Stimulated activated naive B cell treated with anti-CD40 and anti-IgM and Interleukin-4, amounts not matched to agents 10 μg/mL and 1 μg/mL and 100 μg/mL, for 72 hours (primary cell): ENCODE results near the gene SIAH2.

Source experiments
- ATAC-seq, 2 donors: fragments of 150-1000 bp; cut with Tn5 transposase; replicated peaks; 2 replicates each; pipeline ENCODE4 v1.10.0; 2021; ENCODE audit warnings: moderate library complexity in 1 of 2
- DNase-seq: peaks from one replicate; pipeline ENCODE4 v3.0.0; 2021
- H3K27ac Mint-ChIP-seq: one replicate; pipeline ENCODE4 v1.8.0; 2022; ENCODE audit warnings: mild to moderate bottlenecking, mixed read lengths
- H3K27me3 Mint-ChIP-seq, 2 donors: one replicate each; pipeline ENCODE4 v1.8.0; 2022; ENCODE audit warnings: mixed read lengths in 2 of 2
- H3K36me3 Mint-ChIP-seq, 2 donors: one replicate each; pipeline ENCODE4 v1.8.0; 2022; ENCODE audit warnings: mixed read lengths in 2 of 2, mild to moderate bottlenecking in 1 of 2
- H3K4me1 Mint-ChIP-seq, 2 donors: one replicate each; pipeline ENCODE4 v1.8.0; 2022; ENCODE audit warnings: mixed read lengths in 2 of 2, mild to moderate bottlenecking in 1 of 2
- H3K4me3 Mint-ChIP-seq, 2 donors: one replicate each; pipeline ENCODE4 v1.8.0; 2022; ENCODE audit warnings: mild to moderate bottlenecking in 2 of 2, mixed read lengths in 2 of 2, moderate library complexity in 1 of 2
- H3K9me3 Mint-ChIP-seq, 2 donors: one replicate each; pipeline ENCODE4 v1.8.0; 2022; ENCODE audit warnings: mixed read lengths in 2 of 2, mild to moderate bottlenecking in 1 of 2

The SIAH2 gene

GRCh38 chr3:150738688-150739087 lies 24.3 kb downstream of the SIAH2 start:
- Mint-ChIP-seq H3K9me3 (peaks cover 0 to 3% of the 10 kb centered on the region in 2 donors), H3K4me3 (peak overlapping the region; percentile 19 to 30), H3K36me3 (peaks cover 46 to 79% of the 10 kb centered on the region in 2 donors), H3K27ac (peak overlapping the region; percentile 99), H3K27me3 (no peaks in the 10 kb centered on the region), H3K4me1 (peaks cover 60 to 90% of the 10 kb centered on the region in 2 donors)
- DNase-seq (no peak), ATAC-seq (no peak)

DNA sequence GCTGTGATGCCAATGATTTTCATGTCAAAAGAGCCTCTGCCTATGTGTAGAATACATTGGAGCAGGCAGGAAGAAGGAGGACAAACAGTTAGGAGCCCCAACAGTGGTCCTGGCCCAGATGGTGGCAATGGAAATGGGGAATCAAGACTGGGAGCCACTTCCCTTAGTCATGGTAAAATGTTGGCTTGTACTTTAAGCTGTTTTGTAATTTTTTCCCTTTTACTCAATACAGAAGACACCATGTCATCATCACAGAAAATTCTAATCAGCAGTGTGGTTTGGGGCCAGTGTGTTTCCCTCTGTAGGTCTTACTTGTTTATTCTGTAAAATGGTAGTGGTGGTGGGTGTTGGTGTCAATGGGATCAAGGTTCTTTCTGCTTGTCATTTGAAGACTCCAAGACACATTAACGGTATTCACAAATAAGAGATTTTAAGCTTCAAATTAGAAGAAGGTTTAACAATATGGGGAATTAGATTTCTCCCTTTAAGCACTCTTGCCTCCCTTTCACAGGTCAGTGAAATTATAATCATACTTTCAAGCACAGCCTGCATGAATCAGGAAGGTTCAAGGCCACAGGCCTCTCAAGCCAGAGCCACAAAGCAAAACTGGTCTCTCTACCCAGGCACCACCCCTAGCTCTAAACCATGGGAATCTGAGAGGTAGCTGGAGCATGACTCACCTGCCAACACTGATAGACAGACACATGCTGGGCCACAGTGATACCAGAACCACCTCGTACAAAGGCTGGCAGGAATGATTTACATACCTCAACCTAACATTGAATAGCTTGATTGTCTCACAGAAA lies 24.9 kb downstream of the SIAH2 start:
- peaks cover 57 to 90% of the 10 kb centered on the region in 2 donors for H3K4me1 Mint-ChIP-seq
- H3K36me3 Mint-ChIP-seq: peaks cover 46 to 79% of the 10 kb centered on the region in 2 donors
- H3K27me3 Mint-ChIP-seq: no peaks in the 10 kb centered on the region
- peak overlapping the region; percentile 99 for H3K27ac Mint-ChIP-seq
- DNase-seq (no peak), ATAC-seq (peak; percentile 27 to 28)
- peak overlapping the region; percentile 28 to 30 for H3K4me3 Mint-ChIP-seq
- peaks cover 0 to 3% of the 10 kb centered on the region in 2 donors for H3K9me3 Mint-ChIP-seq

DNA sequence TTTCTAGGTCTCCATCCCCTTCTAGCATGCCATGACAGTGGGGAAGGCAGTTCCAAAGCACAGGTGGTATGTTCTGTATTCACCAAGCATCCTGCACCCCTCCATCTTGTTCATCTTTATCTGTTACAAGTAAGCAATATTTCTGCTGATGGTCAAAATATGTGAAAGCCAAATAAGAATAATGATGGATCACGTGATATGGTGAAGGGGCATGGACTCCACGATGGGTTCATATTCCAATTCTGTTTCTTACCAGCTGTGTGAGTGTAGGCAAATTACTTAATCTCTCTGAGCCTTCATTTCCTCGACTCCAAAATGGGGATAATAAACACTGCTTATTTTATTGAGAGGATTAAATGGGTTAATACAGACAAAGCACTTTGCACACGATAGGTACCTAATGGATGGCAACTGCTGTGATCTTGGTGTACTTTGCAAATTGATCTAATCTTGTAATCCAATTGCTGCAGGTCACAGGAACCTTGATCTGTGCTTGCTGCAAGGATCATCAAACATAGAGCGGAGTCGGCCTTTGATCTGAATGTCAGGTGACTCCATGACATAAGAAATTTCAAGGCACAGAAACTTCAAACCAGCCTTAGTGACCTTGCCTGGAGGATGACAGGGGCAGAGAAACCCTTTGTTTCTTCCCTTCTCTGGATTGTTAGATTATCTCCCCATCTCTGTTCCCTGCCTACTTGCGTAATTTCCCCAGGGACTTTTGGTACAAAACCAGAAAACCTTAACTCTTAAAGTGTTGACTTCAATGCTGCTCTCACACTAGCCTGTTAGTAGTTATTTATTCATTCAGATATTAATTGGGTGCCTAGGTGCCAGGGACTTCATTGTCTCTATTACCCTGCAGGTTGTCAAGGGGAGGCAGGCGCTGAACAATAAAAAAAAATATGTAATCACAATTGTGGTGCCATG lies 25.8 kb downstream of the SIAH2 start:
- no peak for ATAC-seq
- Mint-ChIP-seq H3K36me3 (peaks cover 39 to 73% of the 10 kb centered on the region in 2 donors), H3K9me3 (peaks cover 0 to under 1% of the 10 kb centered on the region in 2 donors), H3K4me3 (peak overlapping the region in 1 of 2 donors; percentile 30), H3K4me1 (peaks cover 49 to 85% of the 10 kb centered on the region in 2 donors), H3K27me3 (no peaks in the 10 kb centered on the region), H3K27ac (peak overlapping the region; percentile 99)
- no peak for DNase-seq

DNA sequence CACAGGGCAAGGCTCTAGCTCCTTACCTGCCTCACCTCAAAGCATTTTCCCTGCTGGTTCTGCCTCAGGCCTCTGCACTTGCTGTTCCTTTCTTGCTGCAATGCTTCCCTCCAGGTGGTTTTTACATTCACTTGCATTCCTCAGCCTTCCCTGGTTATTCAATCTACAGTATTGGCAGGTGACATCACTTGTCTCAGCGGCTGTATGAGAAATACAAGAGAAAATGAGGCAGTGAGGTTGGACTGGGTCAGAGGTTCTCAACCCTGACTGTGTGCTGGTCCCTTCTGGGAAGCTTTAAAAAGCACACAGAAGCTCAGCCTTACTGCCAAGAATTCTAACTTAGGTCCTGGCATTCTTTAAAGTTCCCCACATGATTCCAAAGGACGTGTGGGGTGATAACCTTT lies 26.7 kb downstream of the SIAH2 start:
- Mint-ChIP-seq H3K27ac (no peak overlapping the region), H3K27me3 (no peaks in the 10 kb centered on the region), H3K36me3 (peaks cover 31 to 64% of the 10 kb centered on the region in 2 donors), H3K4me1 (peaks cover 44 to 81% of the 10 kb centered on the region in 2 donors), H3K9me3 (no peaks in the 10 kb centered on the region), H3K4me3 (no peak overlapping the region)
- DNase-seq (no peak), ATAC-seq (no peak)

DNA sequence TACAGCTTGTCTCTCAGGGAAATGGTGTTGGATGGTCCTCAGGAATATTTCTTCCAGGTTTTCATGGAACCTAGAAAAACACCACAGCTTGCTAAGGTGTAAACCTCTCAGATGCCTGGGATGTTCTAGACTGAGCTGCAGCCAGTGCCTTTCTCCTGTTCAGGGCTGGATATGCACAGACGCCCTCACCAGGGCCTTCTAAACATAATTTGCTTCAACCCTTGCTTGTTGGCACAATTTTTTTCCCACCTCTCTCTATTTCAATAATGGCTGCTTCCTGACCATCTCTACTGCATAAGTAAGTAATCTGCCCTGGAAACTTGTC lies 28.2 kb downstream of the SIAH2 start:
- Mint-ChIP-seq H3K9me3 (no peaks in the 10 kb centered on the region), H3K4me1 (peaks cover 38 to 65% of the 10 kb centered on the region in 2 donors), H3K27me3 (no peaks in the 10 kb centered on the region), H3K36me3 (peaks cover 22 to 49% of the 10 kb centered on the region in 2 donors), H3K27ac (no peak overlapping the region), H3K4me3 (no peak overlapping the region)
- DNase-seq (no peak), ATAC-seq (no peak)

- Mint-ChIP-seq H3K36me3 (peaks cover 22 to 48% of the 10 kb centered on the region in 2 donors), H3K4me3 (no peak overlapping the region), H3K27me3 (no peaks in the 10 kb centered on the region), H3K9me3 (no peaks in the 10 kb centered on the region), H3K4me1 (peaks cover 36 to 60% of the 10 kb centered on the region in 2 donors), H3K27ac (no peak overlapping the region)
- DNase-seq (no peak), ATAC-seq (no peak)
These were observed 28.8 kb downstream of the SIAH2 start for GRCh38 chr3:150733936-150734794.

GRCh38 chr3:150733373-150733935 lies 29.5 kb downstream of the SIAH2 start:
- peak overlapping the region; percentile 56 for H3K27ac Mint-ChIP-seq

GRCh38 chr3:150729682-150730360 lies 33.1 kb downstream of the SIAH2 start:
- Mint-ChIP-seq H3K36me3 (peaks cover 5 to 16% of the 10 kb centered on the region in 2 donors), H3K9me3 (no peaks in the 10 kb centered on the region), H3K4me3 (no peak overlapping the region), H3K4me1 (peaks cover 10 to 30% of the 10 kb centered on the region in 2 donors), H3K27ac (no peak overlapping the region), H3K27me3 (no peaks in the 10 kb centered on the region)
- no peak for ATAC-seq
- DNase-seq: no peak

More at GRCh38 chr3:150733373-150733935, 29.5 kb downstream of the SIAH2 start:
- Mint-ChIP-seq H3K4me3 (no peak overlapping the region), H3K9me3 (no peaks in the 10 kb centered on the region), H3K4me1 (peaks cover 34 to 54% of the 10 kb centered on the region in 2 donors), H3K27me3 (no peaks in the 10 kb centered on the region), H3K36me3 (peaks cover 22 to 48% of the 10 kb centered on the region in 2 donors)
- ATAC-seq (peak in 1 of 2 donors; percentile 9), DNase-seq (no peak)

DNA sequence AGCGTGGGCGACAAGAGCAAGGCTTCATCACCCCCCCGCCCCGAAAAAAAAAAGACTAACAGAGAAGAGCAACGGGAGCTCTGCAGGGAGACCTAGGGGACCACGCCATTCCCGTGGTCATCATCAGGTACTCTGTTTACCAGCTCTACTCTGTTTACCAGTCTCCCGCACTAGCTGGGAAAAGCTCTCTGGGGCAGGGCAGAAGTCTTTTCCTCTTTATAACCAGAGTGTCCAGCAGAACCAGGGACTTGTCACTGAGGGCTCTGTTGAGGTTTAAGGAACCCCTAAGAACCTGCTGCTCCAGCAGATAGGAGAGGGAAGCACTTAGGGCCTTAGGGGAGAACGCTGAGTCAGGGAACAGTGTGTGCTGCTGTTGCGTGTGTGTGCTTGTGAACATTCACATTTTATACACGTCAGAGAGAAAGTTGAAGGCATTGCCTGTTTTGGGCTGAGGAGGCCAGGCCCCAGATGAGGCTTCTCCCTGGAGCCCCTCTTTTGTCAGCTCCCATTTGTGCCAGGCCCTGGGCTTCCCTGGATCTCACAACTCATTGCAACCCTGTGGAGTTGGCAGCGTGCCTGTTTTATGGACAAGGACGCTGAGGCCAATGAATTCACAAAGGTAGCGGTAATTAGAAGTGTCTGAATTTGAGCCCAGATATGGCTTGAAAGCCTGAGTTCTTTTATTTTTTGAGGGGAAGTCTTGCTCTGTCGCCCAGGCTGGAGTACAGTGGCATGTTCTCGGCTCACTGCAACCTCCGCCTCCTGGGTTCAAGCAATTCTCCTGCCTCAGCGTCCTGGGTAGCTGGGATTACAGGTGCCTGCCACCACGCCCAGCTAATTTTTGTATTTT lies 35.1 kb downstream of the SIAH2 start:
- Mint-ChIP-seq H3K27ac (no peak overlapping the region), H3K36me3 (peaks cover 0 to 2% of the 10 kb centered on the region in 2 donors), H3K4me3 (no peak overlapping the region), H3K27me3 (no peaks in the 10 kb centered on the region), H3K9me3 (no peaks in the 10 kb centered on the region), H3K4me1 (peaks cover 8 to 33% of the 10 kb centered on the region in 2 donors)
- ATAC-seq (no peak), DNase-seq (no peak)

GRCh38 chr3:150725548-150725947 lies 37.4 kb downstream of the SIAH2 start:
- Mint-ChIP-seq H3K4me3 (no peak overlapping the region), H3K4me1 (peaks cover 14 to 39% of the 10 kb centered on the region in 2 donors), H3K27me3 (no peaks in the 10 kb centered on the region), H3K27ac (no peak overlapping the region), H3K9me3 (no peaks in the 10 kb centered on the region), H3K36me3 (peaks cover under 1 to 2% of the 10 kb centered on the region in 2 donors)
- DNase-seq: no peak
- ATAC-seq: no peak

DNA sequence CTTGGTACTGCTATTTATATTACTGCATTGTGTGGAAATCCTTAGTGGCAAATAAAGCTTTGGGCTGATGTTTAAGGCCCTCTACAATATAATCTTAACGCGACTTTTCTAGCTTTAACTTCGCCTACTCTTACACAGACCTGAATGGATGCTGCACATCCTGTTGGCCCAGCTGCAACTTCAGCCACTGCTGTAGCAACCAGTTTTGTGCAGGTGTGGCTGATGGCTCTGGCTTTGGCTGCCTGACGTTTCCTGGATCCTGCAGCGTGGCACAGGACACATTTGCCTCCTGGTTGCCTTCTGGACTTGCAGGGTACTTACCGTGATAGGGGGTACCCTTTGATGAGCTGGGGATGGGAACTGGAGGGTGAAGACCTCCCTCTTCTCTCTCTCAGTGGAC lies 39.0 kb downstream of the SIAH2 start:
- H3K27ac Mint-ChIP-seq: no peak overlapping the region
- ATAC-seq (no peak), DNase-seq (no peak)
- H3K4me1 Mint-ChIP-seq: peaks cover 21 to 47% of the 10 kb centered on the region in 2 donors
- no peak overlapping the region for H3K4me3 Mint-ChIP-seq
- H3K36me3 Mint-ChIP-seq: peaks cover 8 to 9% of the 10 kb centered on the region in 2 donors
- no peaks in the 10 kb centered on the region for H3K27me3 Mint-ChIP-seq
- H3K9me3 Mint-ChIP-seq: no peaks in the 10 kb centered on the region

DNA sequence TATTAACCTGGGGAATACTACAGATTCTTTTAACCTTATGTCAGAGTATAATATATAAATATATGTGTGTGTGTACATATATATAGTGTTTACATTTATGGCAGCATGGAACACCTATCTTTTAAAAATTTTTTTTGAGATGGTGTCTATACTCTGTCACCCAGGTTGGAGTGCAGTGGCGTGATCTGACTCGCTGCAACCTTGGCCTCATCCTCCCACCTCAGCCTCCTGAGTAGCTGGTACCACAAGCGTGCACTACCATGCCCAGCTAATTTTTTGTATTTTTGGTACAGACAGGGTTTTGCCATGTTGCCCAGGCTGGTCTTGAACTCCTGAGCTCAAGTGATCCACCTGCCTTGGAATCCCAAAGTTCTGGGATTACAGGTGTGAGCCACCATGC lies 40.7 kb downstream of the SIAH2 start:
- Mint-ChIP-seq H3K4me1 (peaks cover 21 to 47% of the 10 kb centered on the region in 2 donors), H3K36me3 (peaks cover 8 to 9% of the 10 kb centered on the region in 2 donors), H3K27me3 (no peaks in the 10 kb centered on the region), H3K4me3 (no peak overlapping the region), H3K27ac (no peak overlapping the region), H3K9me3 (no peaks in the 10 kb centered on the region)
- DNase-seq: no peak
- no peak for ATAC-seq
